HepG2 (cell line): Measurements from ENCODE around the gene ACP7. TPM values are rescaled to one million over a fixed set of nuclear protein-coding genes. Genes with fewer than 3 reads are reported as not detected.

Experiments used
- ATAC-seq: fragments of 200-7000 bp; cut with Tn5 transposase; 3 replicates; pipeline ENCODE4 v1.9.1; 2020; ENCODE audit warnings: mild to moderate bottlenecking, moderate library complexity
- BruUV-seq: library from RNA; stranded (reverse); fragments of 400-500 nt; replicated peaks from 2 replicates; lab custom pipeline; 2021; lab: Mats Ljungman, UMichigan
- CTCF ChIA-PET: fragments of 300-600 bp; formaldehyde crosslinking; extraction: SDS; loops from one replicate; lab custom pipeline; 2021; ENCODE audit warnings: low total read pairs, inconsistent platforms, low intra/inter-chr PET ratio; lab: Yijun Ruan, JAX
- POLR2A ChIA-PET: fragments of 350-600 bp; sonication (Branson Sonifier 250); formaldehyde crosslinking; loops from one replicate; lab custom pipeline; 2020; ENCODE audit warnings: antibody characterized with exemption, inconsistent platforms; lab: Yijun Ruan, JAX
- DNase-seq: peaks from one replicate; pipeline ENCODE4 v3.0.0-alpha.2; 2015; ENCODE audit warnings: low spot score
- FAIRE-seq: peaks from 3 replicates; lab custom pipeline; 2011; peaks lifted over from hg19 to GRCh38; lab: Jason Lieb, UNC
- H2AFZ ChIP-seq: one replicate; pipeline ENCODE4 v1.6.1; 2011; ENCODE audit warnings: low read length, inconsistent platforms
- H3K27ac ChIP-seq: fragments of 300-600 bp; 3 replicates; pipeline ENCODE4 v1.8.0; 2011; ENCODE audit warnings: mixed run types, mild to moderate bottlenecking, mixed read lengths, low read length, inconsistent platforms; ENCODE audit not compliant: insufficient read depth; ENCODE audit errors: extremely low read length
- H3K27me3 ChIP-seq, 2 experiments: fragments of 200-600 bp in 1 of 2; 2 replicates in 1 of 2; 3 replicates in 1 of 2; pipeline versions ENCODE4 v1.6.0 to v1.8.0; 2011; ENCODE audit warnings: low read length in 2 of 2, mild to moderate bottlenecking in 2 of 2, moderate library complexity in 2 of 2, inconsistent platforms in 1 of 2; ENCODE audit not compliant: insufficient read depth in 2 of 2, control insufficient read depth in 1 of 2
- H3K36me3 ChIP-seq, 2 experiments: fragments of 200-600 bp in 1 of 2; replicated peaks in 1 of 2; 2 replicates in 1 of 2; 3 replicates in 1 of 2; pipeline versions ENCODE4 v1.5.1 to v1.8.0; 2011; ENCODE audit warnings: low read length in 2 of 2, inconsistent platforms in 1 of 2; ENCODE audit not compliant: insufficient read depth in 2 of 2, control insufficient read depth in 1 of 2
- H3K4me1 ChIP-seq: 2 replicates; pipeline ENCODE4 v1.5.1; 2012; ENCODE audit warnings: low read length, inconsistent platforms; ENCODE audit not compliant: insufficient read depth
- H3K4me2 ChIP-seq: 2 replicates; pipeline ENCODE4 v1.6.0; 2011; ENCODE audit warnings: low read depth, low read length, inconsistent platforms
- H3K4me3 ChIP-seq, 3 experiments: fragments of 200-600 bp in 1 of 3; sonication (generic), shearing (Covaris generic) in 1 of 3; replicated peaks in 1 of 3; 2 replicates each; pipeline ENCODE4 v1.5.1; 2011 to 2016; ENCODE audit warnings: low read length in 3 of 3, inconsistent platforms in 2 of 3, low read depth in 2 of 3, mild to moderate bottlenecking in 2 of 3, control low read depth in 1 of 3, mixed read lengths in 1 of 3; ENCODE audit not compliant: insufficient read depth in 1 of 3
- H3K79me2 ChIP-seq: one replicate; pipeline ENCODE4 v1.6.1; 2011; ENCODE audit warnings: low read length, inconsistent platforms; ENCODE audit not compliant: insufficient read depth
- H3K9ac ChIP-seq: 2 replicates; pipeline ENCODE4 v1.6.0; 2011; ENCODE audit warnings: mild to moderate bottlenecking, low read depth, low read length, inconsistent platforms; ENCODE audit not compliant: insufficient read depth
- H3K9me3 ChIP-seq: 2 replicates; pipeline ENCODE4 v1.5.1; 2012; ENCODE audit warnings: mild to moderate bottlenecking, low read length
- H4K20me1 ChIP-seq: 2 replicates; pipeline ENCODE4 v1.6.0; 2011; ENCODE audit warnings: inconsistent platforms, mild to moderate bottlenecking, low read length, moderate library complexity; ENCODE audit not compliant: insufficient read depth
- ATF2 ChIP-seq: sonication (generic); formaldehyde crosslinking; IDR thresholded peaks from 2 replicates; pipeline ENCODE4 v1.4.0; 2020; ENCODE audit warnings: missing genetic modification reagents
- CEBPB ChIP-seq: IDR thresholded peaks from 2 replicates; pipeline ENCODE4 v1.6.1; 2011; ENCODE audit warnings: low read depth, low read length, improper control_type of control experiment, borderline replicate concordance
- FOXP1 ChIP-seq, 2 experiments: fragments of 450-650 bp in 1 of 2; IDR thresholded peaks; 2 replicates each; pipeline ENCODE4 v1.6.1; 2017 to 2018; ENCODE audit warnings: antibody characterized with exemption in 1 of 2
- IKZF4 ChIP-seq: sonication (generic); formaldehyde crosslinking; IDR thresholded peaks from 2 replicates; pipeline ENCODE4 v1.5.1; 2020; ENCODE audit warnings: borderline replicate concordance, mild to moderate bottlenecking, low read depth, missing genetic modification reagents; ENCODE audit errors: not compliant biosample characterization
- NR2C2 ChIP-seq: sonication (generic); formaldehyde crosslinking; IDR thresholded peaks from 2 replicates; pipeline ENCODE4 v1.4.0; 2020; ENCODE audit warnings: missing genetic modification reagents, mild to moderate bottlenecking, moderate library complexity, borderline replicate concordance
- RCOR2 ChIP-seq: IDR thresholded peaks from 2 replicates; pipeline ENCODE4 v1.6.1; 2016; ENCODE audit warnings: missing biosample characterization, missing genetic modification reagents
- SMC3 ChIP-seq: IDR thresholded peaks from 2 replicates; pipeline ENCODE4 v1.6.1; 2011; ENCODE audit warnings: low read length, improper control_type of control experiment
- TARDBP ChIP-seq: sonication (generic); formaldehyde crosslinking; IDR thresholded peaks from 2 replicates; pipeline ENCODE4 v1.8.0; 2022; ENCODE audit warnings: mild to moderate bottlenecking, missing genetic modification reagents
- TMF1 ChIP-seq: sonication (generic); formaldehyde crosslinking; IDR thresholded peaks from 2 replicates; pipeline ENCODE4 v1.8.1; 2022; ENCODE audit warnings: low read depth, missing genetic modification reagents
- U2AF1 ChIP-seq: fragments of 200-400 bp; formaldehyde crosslinking; optimal IDR thresholded peaks from 2 replicates; pipeline ENCODE3; 2017; ENCODE audit warnings: mild to moderate bottlenecking, low read depth, low read length
- ZBTB42 ChIP-seq: sonication (generic); formaldehyde crosslinking; IDR thresholded peaks from 2 replicates; pipeline ENCODE4 v1.5.0; 2020; ENCODE audit warnings: mild to moderate bottlenecking, missing genetic modification reagents
- ZKSCAN1 ChIP-seq: fragments of 150-350 bp; IDR thresholded peaks from 2 replicates; pipeline ENCODE4 v1.6.1; 2014; ENCODE audit warnings: low read length
- ZNF12 ChIP-seq: sonication (generic); formaldehyde crosslinking; IDR thresholded peaks from 2 replicates; pipeline ENCODE4 v1.5.0; 2020; ENCODE audit warnings: missing genetic modification reagents
- ZNF274 ChIP-seq: sonication (generic); formaldehyde crosslinking; IDR thresholded peaks from 2 replicates; pipeline ENCODE4 v1.5.1; 2020; ENCODE audit warnings: mild to moderate bottlenecking, missing genetic modification reagents
- ZNF605 ChIP-seq: sonication (generic); formaldehyde crosslinking; IDR thresholded peaks from 2 replicates; pipeline ENCODE4 v1.8.0; 2022; ENCODE audit warnings: mild to moderate bottlenecking, missing genetic modification reagents
- WGBS: methylation state at CpG from one replicate; pipeline ENCODE4 v1.1.6; 2017; ENCODE audit warnings: low lambda C conversion rate; 5-methylcytosine and 5-hydroxymethylcytosine counted together
- in situ Hi-C: cut with HindIII; loops from 2 replicates; pipeline ENCODE4 v1.10.0; 2017; ENCODE audit warnings: low pct_unique_long_range_greater_than_20kb; ENCODE audit not compliant: extremely low pct_ligation_motif_present
- intact Hi-C: fragments of 100-400 bp; cut with micrococcal nuclease; formaldehyde crosslinking; loops from one replicate; pipeline ENCODE4 v1.10.0; 2022; ENCODE audit not compliant: unreplicated experiment
- polyA plus RNA-seq, 8 experiments: library from polyadenylated mRNA; depleted of rRNA in 3 of 8; stranded (reverse) in 7 of 8; unstranded in 1 of 8; fragments of >200 nt; fragmentation: Illumina TruSeq in 4 of 8; extraction: Trizol in 4 of 8; gene quantifications; 2 replicates each; pipeline versions ENCODE4 v1.2.1 to v1.2.3, GENCODE V29; 2011 to 2016; ENCODE audit warnings: low read depth in 4 of 8, missing spikeins in 1 of 8, mixed read lengths in 1 of 8; ENCODE audit not compliant: insufficient read depth in 1 of 8
- total RNA-seq, 5 experiments: library from RNA; depleted of rRNA; stranded (reverse); fragments of >200 nt; fragmentation: Illumina TruSeq; extraction: Trizol; gene quantifications; 2 replicates each; pipeline ENCODE4 v1.2.3, GENCODE V29; 2016; ENCODE audit warnings: low read depth in 1 of 5

ACP7 gene
- total and polyA plus RNA-seq, 2 of the 13 experiments (the other 11 are each of a cell fraction or from before 2014, with no cell fraction given): not detected

- 27% methylated on average over 5 of the region's 7 CpGs for WGBS
- Histone ChIP-seq H3K9ac (no peak overlapping the region), H3K79me2 (no peaks in the 10 kb centered on the region), H3K4me3 (no peak overlapping the region), H3K4me1 (peaks cover 7% of the 10 kb centered on the region; the same call in 1 of the 2 replicates), H4K20me1 (no peaks in the 10 kb centered on the region), H3K4me2 (no peak overlapping the region), H3K36me3 (no peaks in the 10 kb centered on the region), H3K9me3 (no peaks in the 10 kb centered on the region), H3K27ac (no peak overlapping the region), H2AFZ (no peak overlapping the region), H3K27me3 (peaks cover 3 to 27% of the 10 kb centered on the region in 2 experiments)
- TF ChIP-seq TMF1 (CRISPR knock-in tag): no peak
- no peak for TF ChIP-seq ZNF12 (CRISPR knock-in tag)
- TF ChIP-seq ZNF605: no peak
- TF ChIP-seq ZNF274 (CRISPR knock-in tag): no peak
- TF ChIP-seq RCOR2 (CRISPR knock-in tag): no peak
- TF ChIP-seq CEBPB: no peak
- no peak for TF ChIP-seq FOXP1 (IDR thresholded peaks at IDR 0.05)
- TF ChIP-seq FOXP1 (CRISPR knock-in tag; IDR thresholded peaks at IDR 0.05): no peak
- no peak for TF ChIP-seq ZKSCAN1
- no peak for TF ChIP-seq U2AF1
- no peak for TF ChIP-seq ZBTB42 (CRISPR knock-in tag)
- no peak for TF ChIP-seq SMC3
- TF ChIP-seq TARDBP (CRISPR knock-in tag): no peak
- no peak for TF ChIP-seq NR2C2 (CRISPR knock-in tag)
- no peak for TF ChIP-seq IKZF4 (CRISPR knock-in tag)
- TF ChIP-seq ATF2 (CRISPR knock-in tag): no peak
- ChIA-PET CTCF (no interaction called here), POLR2A (no interaction called here)
- DNase-seq (no peak), ATAC-seq (no peak), FAIRE-seq (no peak)
- BruUV-seq: no TSS peak
- intact Hi-C loops: no loop called here
- in situ Hi-C loops: loop anchor here (5.0 kb wide), 1 partner anchor 52 kb away; the partner anchor contains the start of gene FBXO27
Measured at GRCh38 chr19:39084732-39085080, 538 bp downstream of the ACP7 start.
